WERI-Rb-1 (cell line): Measurements from ENCODE around the gene OR13A1.

Experiments
- DNase-seq: peaks from one replicate; pipeline ENCODE4 v3.0.0-alpha.2; 2020
- H3K27ac ChIP-seq: fragments of 250-450 bp; sonication (Bioruptor Pico); 2 replicates; pipeline ENCODE4 v1.5.1; 2020; ENCODE audit warnings: mild to moderate bottlenecking, moderate library complexity
- H3K27me3 ChIP-seq: fragments of 250-450 bp; sonication (Bioruptor Pico); 2 replicates; pipeline ENCODE4 v1.5.1; 2021; ENCODE audit warnings: mild to moderate bottlenecking, low read depth, moderate library complexity; ENCODE audit not compliant: insufficient read depth, severe bottlenecking
- H3K36me3 ChIP-seq: fragments of 250-450 bp; sonication (Bioruptor Pico); 2 replicates; pipeline ENCODE4 v1.5.1; 2020; ENCODE audit warnings: mild to moderate bottlenecking, moderate library complexity
- H3K4me3 ChIP-seq: 2 replicates; pipeline ENCODE4 v1.5.1; 2011; ENCODE audit warnings: low read depth, mild to moderate bottlenecking, control low read depth, low read length
- H3K9me3 ChIP-seq: fragments of 250-450 bp; sonication (Bioruptor Pico); 2 replicates; pipeline ENCODE4 v1.5.1; 2021; ENCODE audit warnings: mild to moderate bottlenecking, moderate library complexity; ENCODE audit not compliant: severe bottlenecking
- TF ChIP-seq, protein P1 (sequence below): IDR thresholded peaks from 2 replicates; pipeline ENCODE4 v1.5.1; 2011; ENCODE audit warnings: low read depth, mild to moderate bottlenecking, control low read depth, inconsistent platforms, low read length

The OR13A1 gene

DNA sequence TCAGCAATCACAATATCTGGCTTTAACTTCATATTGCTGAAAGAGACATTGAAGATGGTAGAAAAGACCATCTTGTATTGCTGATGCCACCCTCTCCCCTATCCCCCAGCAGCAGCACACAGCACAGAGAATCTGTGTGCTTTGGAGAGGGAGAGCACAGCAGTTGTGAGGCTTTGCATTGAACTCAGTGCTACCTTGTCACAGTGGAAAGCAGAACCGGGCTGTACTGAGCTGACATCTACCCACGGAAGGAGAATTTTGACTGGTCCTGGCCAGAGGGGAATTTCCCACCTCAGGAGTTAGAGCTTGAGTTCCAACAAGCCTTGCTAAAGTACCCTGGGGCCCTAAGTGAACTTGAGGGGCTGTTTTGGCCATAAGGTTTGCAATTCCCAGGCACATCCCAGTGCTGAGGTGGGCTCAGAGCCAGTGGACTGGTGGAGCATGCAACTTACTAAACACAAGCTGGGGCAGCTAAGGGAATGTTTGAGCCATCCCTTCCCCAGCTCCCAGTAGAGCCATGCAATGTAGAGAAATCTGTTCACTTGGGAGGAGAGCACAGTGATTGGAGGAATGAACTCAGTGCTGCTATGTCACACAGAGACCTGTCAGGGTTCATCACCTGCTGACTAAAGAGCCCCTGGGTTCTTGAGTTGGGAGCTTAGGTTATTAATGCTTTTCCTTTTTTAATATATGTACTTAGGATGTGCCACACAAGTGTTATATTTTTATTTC lies 62.1 kb downstream of the OR13A1 start:
- TF ChIP-seq, protein P1, sequence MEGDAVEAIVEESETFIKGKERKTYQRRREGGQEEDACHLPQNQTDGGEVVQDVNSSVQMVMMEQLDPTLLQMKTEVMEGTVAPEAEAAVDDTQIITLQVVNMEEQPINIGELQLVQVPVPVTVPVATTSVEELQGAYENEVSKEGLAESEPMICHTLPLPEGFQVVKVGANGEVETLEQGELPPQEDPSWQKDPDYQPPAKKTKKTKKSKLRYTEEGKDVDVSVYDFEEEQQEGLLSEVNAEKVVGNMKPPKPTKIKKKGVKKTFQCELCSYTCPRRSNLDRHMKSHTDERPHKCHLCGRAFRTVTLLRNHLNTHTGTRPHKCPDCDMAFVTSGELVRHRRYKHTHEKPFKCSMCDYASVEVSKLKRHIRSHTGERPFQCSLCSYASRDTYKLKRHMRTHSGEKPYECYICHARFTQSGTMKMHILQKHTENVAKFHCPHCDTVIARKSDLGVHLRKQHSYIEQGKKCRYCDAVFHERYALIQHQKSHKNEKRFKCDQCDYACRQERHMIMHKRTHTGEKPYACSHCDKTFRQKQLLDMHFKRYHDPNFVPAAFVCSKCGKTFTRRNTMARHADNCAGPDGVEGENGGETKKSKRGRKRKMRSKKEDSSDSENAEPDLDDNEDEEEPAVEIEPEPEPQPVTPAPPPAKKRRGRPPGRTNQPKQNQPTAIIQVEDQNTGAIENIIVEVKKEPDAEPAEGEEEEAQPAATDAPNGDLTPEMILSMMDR = no peak
- DNase-seq = no peak
- H3K27ac ChIP-seq = no peak overlapping the region

More for the DNA sequence above, 62.1 kb downstream of the OR13A1 start:
- no peaks in the 10 kb centered on the region for H3K36me3 ChIP-seq
- no peaks in the 10 kb centered on the region for H3K27me3 ChIP-seq
- no peak overlapping the region for H3K4me3 ChIP-seq
- no peaks in the 10 kb centered on the region for H3K9me3 ChIP-seq
